Liver (tissue), 3 donors: ENCODE results near the gene STRBP.

Source experiments
- CTCF ChIP-seq: fragments of 150-350 bp; IDR thresholded peaks from 2 replicates; pipeline ENCODE4 v1.5.1; 2017; ENCODE audit warnings: improper control_type of control experiment, low read depth, low read length; ENCODE audit not compliant: missing input control
- JUND ChIP-seq, 2 donors: IDR thresholded peaks; 2 replicates each; pipeline ENCODE4 v1.6.1; 2016; ENCODE audit warnings: antibody characterized with exemption in 2 of 2
- RAD21 ChIP-seq, 2 donors: IDR thresholded peaks; 2 replicates each; pipeline ENCODE4 v1.6.1; 2016; ENCODE audit warnings: antibody characterized with exemption in 2 of 2, mild to moderate bottlenecking in 2 of 2
- REST ChIP-seq: IDR thresholded peaks from 2 replicates; pipeline ENCODE4 v1.6.1; 2016; ENCODE audit warnings: antibody characterized with exemption, mild to moderate bottlenecking
- SP1 ChIP-seq: IDR thresholded peaks from 2 replicates; pipeline ENCODE4 v1.6.1; 2018; ENCODE audit warnings: antibody characterized with exemption, mild to moderate bottlenecking
- TAF1 ChIP-seq: conservative IDR thresholded peaks from 2 replicates; pipeline ENCODE4 v1.6.1; 2016; ENCODE audit warnings: antibody characterized with exemption, mild to moderate bottlenecking
- donor health status: healthy.
- donor health status: healthy.

- TF ChIP-seq CTCF (no peak), TAF1 (no peak), SP1 (no peak), RAD21 (IDR thresholded peaks at IDR 0.05) (no peak), REST (no peak), JUND (IDR thresholded peaks at IDR 0.05) (no peak)
These were observed 91.4 kb downstream of the STRBP start for GRCh38 chr9:123176949-123177348.
